Measurements from ENCODE around the gene COL27A1.
A peak's percentile ranks its signal among the peaks of the same experiment; 100 is the strongest.

The COL27A1 gene

GRCh38 chr9:114205171-114206015 lies 50.1 kb downstream of the COL27A1 start:
- Histone ChIP-seq H3K27me3 (replicated peaks; ENCODE audit: control insufficient read depth, insufficient read depth, low read length) (no peaks in the 10 kb centered on the region), H3K9me3 (ENCODE audit: control insufficient read depth, low read length) (no peaks in the 10 kb centered on the region), H3K9ac (ENCODE audit: low read length) (no peak overlapping the region), H3K4me3 (ENCODE audit: low read length) (no peak overlapping the region), H3K4me1 (ENCODE audit: control insufficient read depth, insufficient read depth, low read length) (peaks cover 31% of the 10 kb centered on the region), H3K36me3 (ENCODE audit: control insufficient read depth, insufficient read depth, low read length, severe bottlenecking) (peaks cover 57% of the 10 kb centered on the region)
- DNase-seq (ENCODE audit: low read depth) = no peak

GRCh38 chr9:114206221-114206789 lies 51.0 kb downstream of the COL27A1 start:
- Histone ChIP-seq H3K36me3 (ENCODE audit: control insufficient read depth, insufficient read depth, low read length, severe bottlenecking) (peaks cover 57% of the 10 kb centered on the region), H3K27me3 (replicated peaks; ENCODE audit: control insufficient read depth, insufficient read depth, low read length) (no peaks in the 10 kb centered on the region), H3K9ac (ENCODE audit: low read length) (no peak overlapping the region), H3K4me1 (ENCODE audit: control insufficient read depth, insufficient read depth, low read length) (peaks cover 31% of the 10 kb centered on the region), H3K4me3 (ENCODE audit: low read length) (no peak overlapping the region), H3K9me3 (ENCODE audit: control insufficient read depth, low read length) (no peaks in the 10 kb centered on the region)
- no peak for DNase-seq (ENCODE audit: low read depth)

GRCh38 chr9:114207034-114207810 lies 51.9 kb downstream of the COL27A1 start:
- peak; percentile 66 for DNase-seq (ENCODE audit: low read depth)
- H3K9me3 ChIP-seq (ENCODE audit: control insufficient read depth, low read length) = no peaks in the 10 kb centered on the region
- peaks cover 31% of the 10 kb centered on the region for H3K4me1 ChIP-seq (ENCODE audit: control insufficient read depth, insufficient read depth, low read length)
- H3K36me3 ChIP-seq (ENCODE audit: control insufficient read depth, insufficient read depth, low read length, severe bottlenecking) = peaks cover 56% of the 10 kb centered on the region
- no peaks in the 10 kb centered on the region for H3K27me3 ChIP-seq (replicated peaks; ENCODE audit: control insufficient read depth, insufficient read depth, low read length)
- no peak overlapping the region for H3K9ac ChIP-seq (ENCODE audit: low read length)
- H3K4me3 ChIP-seq (ENCODE audit: low read length) = no peak overlapping the region

GRCh38 chr9:114207845-114208244 lies 52.5 kb downstream of the COL27A1 start:
- H3K4me3 ChIP-seq (ENCODE audit: low read length) = no peak overlapping the region
- no peaks in the 10 kb centered on the region for H3K27me3 ChIP-seq (replicated peaks; ENCODE audit: control insufficient read depth, insufficient read depth, low read length)
- H3K9me3 ChIP-seq (ENCODE audit: control insufficient read depth, low read length) = no peaks in the 10 kb centered on the region
- no peak for DNase-seq (ENCODE audit: low read depth)
- no peak overlapping the region for H3K9ac ChIP-seq (ENCODE audit: low read length)
- H3K4me1 ChIP-seq (ENCODE audit: control insufficient read depth, insufficient read depth, low read length) = peaks cover 26% of the 10 kb centered on the region
- H3K36me3 ChIP-seq (ENCODE audit: control insufficient read depth, insufficient read depth, low read length, severe bottlenecking) = peaks cover 59% of the 10 kb centered on the region

GRCh38 chr9:114209151-114209550 lies 53.8 kb downstream of the COL27A1 start:
- DNase-seq (ENCODE audit: low read depth) = no peak
- H3K27me3 ChIP-seq (replicated peaks; ENCODE audit: control insufficient read depth, insufficient read depth, low read length) = no peaks in the 10 kb centered on the region
- H3K4me1 ChIP-seq (ENCODE audit: control insufficient read depth, insufficient read depth, low read length) = peaks cover 16% of the 10 kb centered on the region
- H3K9me3 ChIP-seq (ENCODE audit: control insufficient read depth, low read length) = no peaks in the 10 kb centered on the region
- peaks cover 70% of the 10 kb centered on the region for H3K36me3 ChIP-seq (ENCODE audit: control insufficient read depth, insufficient read depth, low read length, severe bottlenecking)
- H3K9ac ChIP-seq (ENCODE audit: low read length) = no peak overlapping the region
- no peak overlapping the region for H3K4me3 ChIP-seq (ENCODE audit: low read length)

GRCh38 chr9:114210136-114210535 lies 54.8 kb downstream of the COL27A1 start:
- Histone ChIP-seq H3K4me3 (ENCODE audit: low read length) (no peak overlapping the region), H3K9ac (ENCODE audit: low read length) (no peak overlapping the region), H3K36me3 (ENCODE audit: control insufficient read depth, insufficient read depth, low read length, severe bottlenecking) (peaks cover 68% of the 10 kb centered on the region), H3K4me1 (ENCODE audit: control insufficient read depth, insufficient read depth, low read length) (peaks cover 20% of the 10 kb centered on the region), H3K9me3 (ENCODE audit: control insufficient read depth, low read length) (no peaks in the 10 kb centered on the region), H3K27me3 (replicated peaks; ENCODE audit: control insufficient read depth, insufficient read depth, low read length) (no peaks in the 10 kb centered on the region)
- no peak for DNase-seq (ENCODE audit: low read depth)

GRCh38 chr9:114210691-114211276 lies 55.4 kb downstream of the COL27A1 start:
- no peaks in the 10 kb centered on the region for H3K9me3 ChIP-seq (ENCODE audit: control insufficient read depth, low read length)

GRCh38 chr9:114212826-114213225 lies 57.5 kb downstream of the COL27A1 start:
- Histone ChIP-seq H3K4me1 (ENCODE audit: control insufficient read depth, insufficient read depth, low read length) (peaks cover 11% of the 10 kb centered on the region), H3K36me3 (ENCODE audit: control insufficient read depth, insufficient read depth, low read length, severe bottlenecking) (peaks cover 67% of the 10 kb centered on the region), H3K27me3 (replicated peaks; ENCODE audit: control insufficient read depth, insufficient read depth, low read length) (no peaks in the 10 kb centered on the region), H3K4me3 (ENCODE audit: low read length) (no peak overlapping the region), H3K9ac (ENCODE audit: low read length) (no peak overlapping the region), H3K9me3 (ENCODE audit: control insufficient read depth, low read length) (no peaks in the 10 kb centered on the region)
- DNase-seq (ENCODE audit: low read depth) = no peak

More at GRCh38 chr9:114210691-114211276, 55.4 kb downstream of the COL27A1 start:
- no peak overlapping the region for H3K4me3 ChIP-seq (ENCODE audit: low read length)
- peaks cover 23% of the 10 kb centered on the region for H3K4me1 ChIP-seq (ENCODE audit: control insufficient read depth, insufficient read depth, low read length)
- H3K27me3 ChIP-seq (replicated peaks; ENCODE audit: control insufficient read depth, insufficient read depth, low read length) = no peaks in the 10 kb centered on the region
- H3K36me3 ChIP-seq (ENCODE audit: control insufficient read depth, insufficient read depth, low read length, severe bottlenecking) = peaks cover 63% of the 10 kb centered on the region
- no peak for DNase-seq (ENCODE audit: low read depth)
- no peak overlapping the region for H3K9ac ChIP-seq (ENCODE audit: low read length)

GRCh38 chr9:114213566-114213965 lies 58.2 kb downstream of the COL27A1 start:
- H3K9ac ChIP-seq (ENCODE audit: low read length) = no peak overlapping the region
- no peak for DNase-seq (ENCODE audit: low read depth)
- H3K4me3 ChIP-seq (ENCODE audit: low read length) = no peak overlapping the region
- H3K9me3 ChIP-seq (ENCODE audit: control insufficient read depth, low read length) = no peaks in the 10 kb centered on the region
- H3K27me3 ChIP-seq (replicated peaks; ENCODE audit: control insufficient read depth, insufficient read depth, low read length) = no peaks in the 10 kb centered on the region
- peaks cover 74% of the 10 kb centered on the region for H3K36me3 ChIP-seq (ENCODE audit: control insufficient read depth, insufficient read depth, low read length, severe bottlenecking)
- peaks cover 11% of the 10 kb centered on the region for H3K4me1 ChIP-seq (ENCODE audit: control insufficient read depth, insufficient read depth, low read length)

GRCh38 chr9:114214181-114214580 lies 58.8 kb downstream of the COL27A1 start:
- Histone ChIP-seq H3K36me3 (ENCODE audit: control insufficient read depth, insufficient read depth, low read length, severe bottlenecking) (peaks cover 72% of the 10 kb centered on the region), H3K4me3 (ENCODE audit: low read length) (no peak overlapping the region), H3K9me3 (ENCODE audit: control insufficient read depth, low read length) (no peaks in the 10 kb centered on the region), H3K4me1 (ENCODE audit: control insufficient read depth, insufficient read depth, low read length) (peaks cover 11% of the 10 kb centered on the region), H3K9ac (ENCODE audit: low read length) (no peak overlapping the region), H3K27me3 (replicated peaks; ENCODE audit: control insufficient read depth, insufficient read depth, low read length) (no peaks in the 10 kb centered on the region)
- peak; percentile 59 for DNase-seq (ENCODE audit: low read depth)

Measured in adipocyte (in vitro differentiated cells).